GM12875 (cell line): ENCODE data around the gene WDR46.

Experiments used
- H3K4me3 ChIP-seq: one replicate; pipeline ENCODE4 v1.5.1; 2011; ENCODE audit warnings: low read depth, low read length, control low read depth
- TF ChIP-seq, protein P1 (sequence below): IDR thresholded peaks from 2 replicates; pipeline ENCODE4 v1.5.1; 2011; ENCODE audit warnings: low read depth, mild to moderate bottlenecking, control low read depth, inconsistent platforms, low read length, moderate library complexity, borderline replicate concordance; ENCODE audit not compliant: insufficient read depth

WDR46 gene

DNA sequence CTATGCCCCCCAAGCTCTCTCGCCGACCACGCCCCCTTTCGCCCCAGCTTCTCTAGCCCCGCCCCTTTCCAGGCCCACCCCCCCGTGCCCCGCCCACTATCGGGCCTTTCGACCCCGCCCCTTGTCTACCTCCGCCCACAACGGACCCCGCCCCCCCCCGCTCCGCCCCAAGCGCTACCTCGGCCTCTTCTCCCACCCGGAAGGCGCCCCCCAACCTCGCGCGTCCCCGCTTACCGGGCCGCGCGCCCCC is 28.3 kb upstream of the WDR46 start:
- H3K4me3 ChIP-seq: peak overlapping the region; percentile 39
- TF ChIP-seq, protein P1, sequence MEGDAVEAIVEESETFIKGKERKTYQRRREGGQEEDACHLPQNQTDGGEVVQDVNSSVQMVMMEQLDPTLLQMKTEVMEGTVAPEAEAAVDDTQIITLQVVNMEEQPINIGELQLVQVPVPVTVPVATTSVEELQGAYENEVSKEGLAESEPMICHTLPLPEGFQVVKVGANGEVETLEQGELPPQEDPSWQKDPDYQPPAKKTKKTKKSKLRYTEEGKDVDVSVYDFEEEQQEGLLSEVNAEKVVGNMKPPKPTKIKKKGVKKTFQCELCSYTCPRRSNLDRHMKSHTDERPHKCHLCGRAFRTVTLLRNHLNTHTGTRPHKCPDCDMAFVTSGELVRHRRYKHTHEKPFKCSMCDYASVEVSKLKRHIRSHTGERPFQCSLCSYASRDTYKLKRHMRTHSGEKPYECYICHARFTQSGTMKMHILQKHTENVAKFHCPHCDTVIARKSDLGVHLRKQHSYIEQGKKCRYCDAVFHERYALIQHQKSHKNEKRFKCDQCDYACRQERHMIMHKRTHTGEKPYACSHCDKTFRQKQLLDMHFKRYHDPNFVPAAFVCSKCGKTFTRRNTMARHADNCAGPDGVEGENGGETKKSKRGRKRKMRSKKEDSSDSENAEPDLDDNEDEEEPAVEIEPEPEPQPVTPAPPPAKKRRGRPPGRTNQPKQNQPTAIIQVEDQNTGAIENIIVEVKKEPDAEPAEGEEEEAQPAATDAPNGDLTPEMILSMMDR: no peak

DNA sequence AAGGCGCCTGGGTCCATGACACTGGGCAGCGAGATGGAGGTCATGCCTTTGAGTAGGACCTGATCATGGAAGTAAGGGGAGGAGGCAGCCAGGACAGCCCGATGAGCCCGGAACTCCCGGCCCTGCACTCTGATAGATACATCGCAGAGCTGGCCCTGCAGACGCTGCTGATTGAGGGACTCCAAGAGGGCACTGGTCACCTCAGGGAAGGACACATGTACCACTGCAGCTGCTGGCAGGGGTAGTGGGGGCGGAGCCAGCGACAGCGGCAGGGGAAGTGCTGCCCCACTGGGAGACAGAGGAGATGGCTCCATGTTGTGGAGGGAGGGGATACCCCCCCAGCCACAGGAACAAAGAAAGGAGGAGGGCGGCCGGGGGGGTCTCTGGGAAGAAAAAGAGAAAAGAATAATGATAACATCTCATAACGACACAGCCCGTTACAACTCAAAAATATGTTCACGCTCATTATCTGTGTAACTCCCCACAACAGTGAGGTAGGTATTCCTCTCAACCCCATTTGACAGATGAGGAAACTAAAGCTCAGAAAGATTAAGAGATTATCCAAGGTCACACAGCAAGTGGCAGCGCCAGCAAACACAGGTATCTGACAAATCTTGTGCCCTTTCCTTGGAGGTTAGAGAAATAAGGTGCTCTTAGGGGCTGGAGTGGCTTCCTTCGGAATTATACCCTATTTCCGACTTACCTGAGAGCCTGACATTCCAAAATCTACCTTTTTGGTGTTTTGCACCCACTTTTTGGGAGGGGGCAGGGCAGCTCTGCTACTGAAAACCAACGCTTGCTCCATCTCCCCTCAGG is 27.8 kb upstream of the WDR46 start:
- TF ChIP-seq, protein P1: no peak
- peak overlapping the region; percentile 10 for H3K4me3 ChIP-seq

DNA sequence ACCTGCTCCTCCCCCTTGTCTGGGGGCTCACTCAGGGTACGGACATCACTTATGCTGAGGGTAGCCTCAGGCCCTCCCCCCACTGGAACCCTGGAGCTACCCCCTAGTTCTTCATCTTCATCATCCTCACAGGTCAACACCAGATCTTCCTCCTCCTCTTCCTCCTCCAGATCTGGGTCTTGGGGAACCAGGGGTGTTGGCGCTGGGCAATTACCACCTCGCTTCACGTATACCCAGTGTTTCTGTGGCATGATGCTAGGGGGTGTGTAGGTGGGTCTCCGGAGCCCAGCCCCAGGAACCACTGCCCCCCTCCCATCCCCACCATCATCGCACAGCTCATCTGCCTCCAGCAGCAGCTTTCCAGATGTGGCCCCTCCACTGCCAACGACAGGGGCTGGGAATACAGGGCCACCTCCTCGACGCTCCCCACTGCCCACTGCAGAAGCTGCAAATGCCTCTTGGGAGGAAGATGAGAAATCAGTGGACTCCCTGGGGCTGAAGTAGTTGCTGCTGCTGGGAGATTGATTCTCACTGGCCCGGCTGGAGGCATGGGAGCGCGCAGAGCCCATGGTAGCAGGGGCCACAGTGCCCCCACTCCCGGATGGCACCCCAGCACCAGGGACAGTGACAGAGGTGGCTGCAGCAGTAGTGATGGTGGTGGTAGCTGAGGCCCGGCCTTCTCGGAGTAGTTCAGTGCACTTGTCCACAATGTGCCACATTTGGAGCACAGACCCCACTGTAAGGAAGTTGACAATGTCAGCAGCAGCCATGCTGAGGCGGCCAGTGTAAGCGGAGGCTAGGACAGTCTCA is 27.0 kb upstream of the WDR46 start:
- TF ChIP-seq, protein P1: no peak
- no peak overlapping the region for H3K4me3 ChIP-seq

DNA sequence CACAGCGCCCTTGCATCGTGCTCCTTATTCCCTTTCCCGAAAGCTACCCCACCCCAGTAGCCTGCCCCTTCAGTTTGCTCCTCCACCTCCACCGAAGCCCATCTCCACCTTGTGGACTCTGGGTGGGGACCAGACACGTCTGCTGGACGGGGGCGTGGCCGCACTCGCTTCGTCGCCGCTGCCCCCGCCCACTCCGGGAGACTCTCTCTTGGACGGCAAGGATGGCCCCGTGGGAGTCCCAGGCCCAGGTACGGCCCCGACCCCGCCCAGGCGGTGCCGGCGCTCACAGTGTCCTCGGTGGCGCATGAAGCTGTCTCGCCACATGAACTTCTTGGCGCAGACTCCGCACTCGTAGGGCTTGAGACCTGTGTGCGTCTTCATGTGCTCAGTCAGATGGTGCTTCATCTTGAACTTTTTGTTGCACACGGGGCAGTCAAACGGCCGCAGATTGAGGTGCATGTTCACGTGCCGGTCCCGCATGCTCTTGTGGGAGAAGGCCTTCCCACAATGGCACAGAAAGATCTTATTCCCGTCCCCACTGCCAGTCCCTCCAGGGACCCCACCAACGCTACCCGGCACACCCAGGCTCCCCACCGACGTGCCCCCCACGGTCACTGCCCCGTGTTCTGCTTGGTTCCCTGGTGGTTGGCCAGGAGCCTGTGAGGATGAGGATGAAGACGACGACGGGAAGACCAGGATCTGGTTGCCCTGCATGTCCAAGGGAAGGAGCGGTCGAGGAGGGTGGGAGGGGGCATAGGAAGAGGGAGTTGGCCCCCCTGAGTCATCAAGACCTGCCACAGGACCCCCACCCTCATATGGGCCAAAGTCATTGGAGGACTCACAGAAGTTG is 26.1 kb upstream of the WDR46 start:
- TF ChIP-seq, protein P1: no peak
- H3K4me3 ChIP-seq: no peak overlapping the region

DNA sequence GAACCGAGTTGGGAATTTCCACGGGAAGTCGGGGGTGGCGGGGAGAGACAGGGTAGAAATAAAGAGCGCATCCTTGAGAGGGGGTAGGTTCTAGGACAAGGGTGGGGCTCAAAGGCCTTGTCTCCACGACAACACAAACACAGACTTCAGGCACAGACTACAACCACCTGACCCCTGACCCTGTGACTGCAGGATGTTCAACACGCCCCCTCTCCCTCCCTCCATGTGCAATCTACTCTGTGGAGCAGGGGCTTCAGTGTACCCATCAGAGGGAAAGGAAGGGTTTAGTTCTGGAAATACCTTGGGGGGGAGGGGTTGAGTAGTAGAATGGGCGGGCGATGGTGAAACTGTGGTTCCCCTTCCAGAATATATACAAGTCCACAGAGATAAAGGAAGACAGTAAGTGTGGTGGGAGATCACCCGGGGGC is 25.5 kb upstream of the WDR46 start:
- TF ChIP-seq, protein P1: no peak

DNA sequence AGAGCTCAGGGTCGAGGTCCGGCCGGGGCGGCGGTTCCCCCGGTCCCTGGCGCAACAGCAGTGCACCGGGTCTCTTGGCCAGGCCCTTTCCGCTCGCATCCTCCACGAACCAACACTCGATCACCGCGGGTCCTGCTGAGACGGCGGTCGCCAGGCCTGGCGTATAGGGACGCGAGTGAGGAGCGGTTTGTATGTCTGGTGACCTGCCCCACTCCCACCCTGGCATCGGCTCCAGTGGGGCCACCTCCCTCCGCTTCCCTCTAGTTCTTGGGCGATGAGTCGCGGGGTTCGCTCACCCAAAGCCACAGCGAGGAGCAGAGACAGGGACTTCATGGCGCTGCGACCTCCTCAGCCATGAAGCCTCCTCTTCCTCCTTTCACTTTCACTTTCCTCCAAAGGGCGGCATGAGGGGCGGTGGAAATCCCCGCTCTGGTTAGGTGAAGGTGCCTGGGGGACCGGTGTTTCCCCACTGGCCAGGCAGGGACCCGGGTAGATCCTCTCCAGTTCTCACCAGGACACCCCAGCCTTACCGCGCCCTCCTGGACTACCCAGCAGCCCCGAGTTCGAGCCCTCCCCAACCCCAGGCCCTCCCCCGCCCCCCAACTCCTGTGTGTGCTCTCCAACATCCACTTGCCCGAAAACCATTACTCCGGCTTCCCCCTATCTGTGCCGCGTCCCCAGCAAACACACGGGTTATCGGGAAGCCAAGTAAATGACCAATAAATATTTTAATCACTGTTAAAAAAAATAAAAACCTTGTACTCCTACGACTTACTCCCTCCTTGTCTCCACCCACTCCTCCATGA is 24.9 kb upstream of the WDR46 start, which contains the start of gene TAPBP:
Gene TAPBP (minus strand): TSS at position 370 of the 806 bp plus-strand sequence. CDS start 37 bp downstream, at position 333.
- peak within 1 kb of the TSS; percentile 55 for H3K4me3 ChIP-seq
- TF ChIP-seq, protein P1: no peak

More for the DNA sequence above, 25.5 kb upstream of the WDR46 start:
- peak overlapping the region; percentile 31 for H3K4me3 ChIP-seq
